Measurements from ENCODE around the gene GMEB2. TPM values are rescaled to one million over a fixed set of nuclear protein-coding genes. Genes with fewer than 3 reads are reported as not detected.

GMEB2 gene
- total RNA-seq, 3 donors from 2014 or later (not counting 1 experiment from before 2014, with no cell fraction given): 11.7 to 15.1 (median 14.6) TPM

DNA sequence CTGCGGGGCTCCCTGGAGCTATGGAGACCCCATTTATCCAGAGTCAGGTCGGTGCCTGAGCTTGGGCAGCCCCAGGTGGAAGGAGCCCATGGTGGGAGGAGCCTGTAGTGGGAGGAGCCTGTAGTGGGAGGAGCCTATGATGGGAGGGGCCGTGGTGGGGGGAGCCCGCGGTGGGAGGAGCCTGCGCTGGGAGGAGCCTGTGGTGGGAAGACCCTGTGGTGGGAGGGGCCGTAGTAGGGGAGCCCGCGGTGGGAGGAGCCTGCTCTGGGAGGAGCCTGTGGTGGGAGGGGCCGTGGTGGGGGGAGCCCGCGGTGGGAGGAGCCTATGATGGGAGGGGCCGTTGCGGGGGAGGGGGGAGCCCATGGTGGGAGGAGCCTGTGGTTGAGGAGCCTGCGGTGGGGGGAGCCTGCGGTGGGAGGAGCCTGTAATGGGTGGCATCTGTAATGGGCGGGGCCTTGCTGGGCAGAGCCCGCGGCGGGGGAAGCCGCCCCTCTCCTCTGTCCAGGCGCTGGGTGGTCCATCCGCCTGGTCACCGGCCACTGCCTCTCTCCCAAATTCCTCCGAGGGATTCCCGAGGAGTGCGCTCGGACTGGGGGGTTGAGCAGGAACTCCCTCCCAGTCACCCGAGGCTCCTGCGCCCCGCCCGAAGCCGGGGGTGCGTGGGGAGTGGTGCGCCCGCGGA, 73.5 kb downstream of the GMEB2 start:
- H3K27me3 Mint-ChIP-seq (ENCODE audit: low read depth in 2 of 2): peaks cover 0 to 3% of the 10 kb centered on the region in 2 donors
- WGBS (ENCODE audit: insufficient coverage): 2% methylated on average over 37 of the region's 37 CpGs

DNA sequence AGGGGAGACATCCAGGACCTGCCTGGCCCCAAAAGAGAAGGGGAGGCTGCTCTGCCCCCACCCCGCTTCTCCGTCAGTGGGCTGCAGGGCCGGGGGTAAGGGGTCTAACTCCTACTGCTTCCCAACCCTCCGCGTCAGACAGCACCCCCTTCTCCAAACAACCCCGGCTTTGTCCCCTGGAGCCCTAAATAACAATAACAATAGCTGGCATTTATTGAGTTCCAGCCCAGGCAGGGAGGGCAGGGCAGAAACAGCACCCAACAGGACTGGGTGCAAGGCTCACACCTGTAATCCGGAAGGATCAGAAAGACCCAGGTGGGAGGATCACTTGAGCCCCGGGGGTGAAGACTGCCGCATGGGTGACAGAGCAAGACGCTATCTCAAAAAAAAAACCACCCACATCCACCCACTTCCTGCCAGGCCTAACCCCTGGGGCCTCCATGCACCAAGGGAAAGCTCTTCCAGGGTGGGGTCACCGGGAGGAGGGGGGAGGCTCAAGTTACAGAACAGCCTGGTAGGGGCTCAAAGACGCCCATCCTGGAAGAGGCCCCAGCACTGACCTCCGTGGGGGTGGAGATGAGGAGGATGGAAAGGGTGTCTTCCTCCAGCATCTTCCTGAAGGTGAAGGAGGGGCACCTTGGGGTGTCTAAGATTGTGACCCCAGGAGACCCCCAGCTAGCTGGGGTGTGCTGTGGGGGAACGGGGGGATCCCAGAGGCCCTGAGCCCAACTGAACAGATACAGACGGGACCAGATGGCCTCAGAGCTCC, 74.2 kb downstream of the GMEB2 start:
- Histone ChIP-seq H3K27me3 (ENCODE audit: control insufficient read depth, insufficient read depth, low read length) (peaks cover 2% of the 10 kb centered on the region), H3K4me1 (ENCODE audit: control insufficient read depth, insufficient read depth, low read length) (peaks cover 30% of the 10 kb centered on the region), H3K36me3 (ENCODE audit: control insufficient read depth, insufficient read depth, low read length) (no peaks in the 10 kb centered on the region), H3K27ac (ENCODE audit: low read length) (peak overlapping the region; percentile 70), H3K4me3 (ENCODE audit: low read length) (peak overlapping the region; percentile 22), H3K9me3 (ENCODE audit: control insufficient read depth, insufficient read depth, low read length) (no peaks in the 10 kb centered on the region)
- DNase-seq (peak; percentile 40 to 83), ATAC-seq (peak; percentile 13 to 49 (median 26))
- intact Hi-C loops (cut with micrococcal nuclease): loop anchor here (5.0 kb wide), 1 partner anchor 85 kb away; no protein-coding TSS in a partner anchor
- H3K36me3 Mint-ChIP-seq: no peaks in the 10 kb centered on the region
- peaks cover 0 to 3% of the 10 kb centered on the region in 2 donors for H3K27me3 Mint-ChIP-seq (ENCODE audit: low read depth in 2 of 2)
- peaks cover 0 to 21% of the 10 kb centered on the region in 2 donors for H3K4me1 Mint-ChIP-seq
- WGBS (ENCODE audit: insufficient coverage): 21% methylated on average over 14 of the region's 15 CpGs
- H3K27ac Mint-ChIP-seq: peak overlapping the region; percentile 31 to 83
- peak overlapping the region; percentile 56 for H3K4me3 Mint-ChIP-seq
- no peaks in the 10 kb centered on the region for H3K9me3 Mint-ChIP-seq
- TF ChIP-seq, protein P1, sequence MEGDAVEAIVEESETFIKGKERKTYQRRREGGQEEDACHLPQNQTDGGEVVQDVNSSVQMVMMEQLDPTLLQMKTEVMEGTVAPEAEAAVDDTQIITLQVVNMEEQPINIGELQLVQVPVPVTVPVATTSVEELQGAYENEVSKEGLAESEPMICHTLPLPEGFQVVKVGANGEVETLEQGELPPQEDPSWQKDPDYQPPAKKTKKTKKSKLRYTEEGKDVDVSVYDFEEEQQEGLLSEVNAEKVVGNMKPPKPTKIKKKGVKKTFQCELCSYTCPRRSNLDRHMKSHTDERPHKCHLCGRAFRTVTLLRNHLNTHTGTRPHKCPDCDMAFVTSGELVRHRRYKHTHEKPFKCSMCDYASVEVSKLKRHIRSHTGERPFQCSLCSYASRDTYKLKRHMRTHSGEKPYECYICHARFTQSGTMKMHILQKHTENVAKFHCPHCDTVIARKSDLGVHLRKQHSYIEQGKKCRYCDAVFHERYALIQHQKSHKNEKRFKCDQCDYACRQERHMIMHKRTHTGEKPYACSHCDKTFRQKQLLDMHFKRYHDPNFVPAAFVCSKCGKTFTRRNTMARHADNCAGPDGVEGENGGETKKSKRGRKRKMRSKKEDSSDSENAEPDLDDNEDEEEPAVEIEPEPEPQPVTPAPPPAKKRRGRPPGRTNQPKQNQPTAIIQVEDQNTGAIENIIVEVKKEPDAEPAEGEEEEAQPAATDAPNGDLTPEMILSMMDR (IDR thresholded peaks at IDR 0.05): no peak

More for the DNA sequence above, 73.5 kb downstream of the GMEB2 start:
- intact Hi-C loops (cut with micrococcal nuclease): loop anchor here (5.0 kb wide), 1 partner anchor 84 kb away; no protein-coding TSS in a partner anchor
- Mint-ChIP-seq H3K27ac (peak overlapping the region; percentile 31 to 83), H3K4me3 (peak overlapping the region; percentile 47), H3K36me3 (no peaks in the 10 kb centered on the region), H3K9me3 (no peaks in the 10 kb centered on the region), H3K4me1 (peaks cover 0 to 21% of the 10 kb centered on the region in 2 donors)
- TF ChIP-seq, protein P1 (IDR thresholded peaks at IDR 0.05): no peak
- peak; percentile 81 to 95 for DNase-seq
- peaks cover 30% of the 10 kb centered on the region for H3K4me1 ChIP-seq (ENCODE audit: control insufficient read depth, insufficient read depth, low read length)
- H3K27ac ChIP-seq (ENCODE audit: low read length): peak overlapping the region; percentile 70
- H3K4me3 ChIP-seq (ENCODE audit: low read length): peak overlapping the region; percentile 37
- no peaks in the 10 kb centered on the region for H3K9me3 ChIP-seq (ENCODE audit: control insufficient read depth, insufficient read depth, low read length)
- H3K36me3 ChIP-seq (ENCODE audit: control insufficient read depth, insufficient read depth, low read length): no peaks in the 10 kb centered on the region
- peak; percentile 84 to 95 (median 87) for ATAC-seq
- H3K27me3 ChIP-seq (ENCODE audit: control insufficient read depth, insufficient read depth, low read length): peaks cover 2% of the 10 kb centered on the region

DNA sequence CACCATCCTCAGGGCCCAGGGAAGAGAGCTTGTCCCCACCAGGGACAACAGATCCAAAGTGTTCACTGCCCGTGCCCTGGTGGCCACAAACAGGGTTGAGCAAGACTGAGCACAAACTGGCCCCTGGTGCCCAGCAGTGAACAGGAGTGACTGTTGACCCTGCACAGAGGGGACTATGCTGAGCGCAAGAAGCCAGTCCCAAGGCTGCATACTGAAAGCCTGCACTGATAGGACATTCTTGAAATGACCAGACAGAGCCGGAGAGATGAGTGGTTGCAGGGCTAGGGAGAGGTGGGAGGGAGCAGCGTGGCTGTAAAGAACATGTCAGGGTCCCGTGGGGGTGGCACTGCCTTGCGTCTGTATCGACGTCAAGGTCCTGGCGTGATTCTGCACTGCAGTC, 75.8 kb downstream of the GMEB2 start:
- 91% methylated on average over 9 of the region's 9 CpGs for WGBS (ENCODE audit: insufficient coverage)
- peaks cover 0 to 18% of the 10 kb centered on the region in 2 donors for H3K4me1 Mint-ChIP-seq
- H3K4me1 ChIP-seq (ENCODE audit: control insufficient read depth, insufficient read depth, low read length): peaks cover 30% of the 10 kb centered on the region

More for the DNA sequence above, 75.8 kb downstream of the GMEB2 start:
- Mint-ChIP-seq H3K4me3 (no peak overlapping the region), H3K36me3 (no peaks in the 10 kb centered on the region), H3K9me3 (no peaks in the 10 kb centered on the region), H3K27ac (no peak overlapping the region), H3K27me3 (ENCODE audit: low read depth in 2 of 2) (peaks cover 0 to 3% of the 10 kb centered on the region in 2 donors)
- intact Hi-C loops (cut with micrococcal nuclease): loop anchor here (5.0 kb wide), 1 partner anchor 86 kb away; no protein-coding TSS in a partner anchor
- H3K9me3 ChIP-seq (ENCODE audit: control insufficient read depth, insufficient read depth, low read length): no peaks in the 10 kb centered on the region
- no peaks in the 10 kb centered on the region for H3K36me3 ChIP-seq (ENCODE audit: control insufficient read depth, insufficient read depth, low read length)
- peaks cover 2% of the 10 kb centered on the region for H3K27me3 ChIP-seq (ENCODE audit: control insufficient read depth, insufficient read depth, low read length)
- no peak overlapping the region for H3K4me3 ChIP-seq (ENCODE audit: low read length)
- DNase-seq: no peak
- no peak for ATAC-seq
- no peak overlapping the region for H3K27ac ChIP-seq (ENCODE audit: low read length)
- TF ChIP-seq, protein P1 (IDR thresholded peaks at IDR 0.05): no peak

All from natural killer cell (primary cell).